HG03175 (cell line): ENCODE measurements around the gene MOGAT1.
"Not testable (repeated sequence)": the region's sequence is repeated elsewhere in the genome, so short reads cannot be mapped to it uniquely, and the experiment has no call there.

Experiments used
- ATAC-seq: cut with Tn5 transposase; IDR thresholded peaks from one replicate; pipeline ENCODE4 v1.9.1; 2021; ENCODE audit warnings: mild to moderate bottlenecking, moderate library complexity; ENCODE audit not compliant: unreplicated experiment

Gene MOGAT1

GRCh38 chr2:222708274-222708710 is 36.8 kb downstream of the MOGAT1 start:
- peak; percentile 46 for ATAC-seq

- peak; percentile 43 for ATAC-seq
Observed at GRCh38 chr2:222709191-222709891, 37.9 kb downstream of the MOGAT1 start.

GRCh38 chr2:222710736-222711135 is 39.3 kb downstream of the MOGAT1 start:
- no peak for ATAC-seq

- ATAC-seq, result peak; percentile 35
Observed at GRCh38 chr2:222711315-222711940, 40.0 kb downstream of the MOGAT1 start.

GRCh38 chr2:222713002-222713401 is 41.5 kb downstream of the MOGAT1 start:
- no peak for ATAC-seq

- no peak for ATAC-seq
Observed at GRCh38 chr2:222714361-222715241, 43.1 kb downstream of the MOGAT1 start.

GRCh38 chr2:222715742-222716141 is 44.3 kb downstream of the MOGAT1 start:
- ATAC-seq, result peak; percentile 37

- ATAC-seq, result not testable (repeated sequence)
Observed at GRCh38 chr2:222719787-222720186, 48.3 kb downstream of the MOGAT1 start.

GRCh38 chr2:222721597-222721996 is 50.1 kb downstream of the MOGAT1 start:
- not testable (repeated sequence) for ATAC-seq

GRCh38 chr2:222722327-222722946 is 51.0 kb downstream of the MOGAT1 start:
- ATAC-seq, result peak; percentile 99

- ATAC-seq, result no peak
Observed at GRCh38 chr2:222724208-222724607, 52.8 kb downstream of the MOGAT1 start.

GRCh38 chr2:222728621-222729020 is 57.2 kb downstream of the MOGAT1 start:
- ATAC-seq, result no peak

GRCh38 chr2:222730366-222730999 is 59.0 kb downstream of the MOGAT1 start:
- peak; percentile 67 for ATAC-seq

GRCh38 chr2:222731201-222731621 is 59.8 kb downstream of the MOGAT1 start:
- ATAC-seq, result no peak

GRCh38 chr2:222732489-222733178 is 61.2 kb downstream of the MOGAT1 start:
- ATAC-seq, result no peak

- ATAC-seq, result no peak
Observed at GRCh38 chr2:222733470-222733845, 62.0 kb downstream of the MOGAT1 start.

GRCh38 chr2:222733846-222734702 is 62.6 kb downstream of the MOGAT1 start:
- ATAC-seq, result no peak

GRCh38 chr2:222734703-222735014 is 63.2 kb downstream of the MOGAT1 start:
- peak; percentile 85 for ATAC-seq

GRCh38 chr2:222736301-222736700 is 64.8 kb downstream of the MOGAT1 start:
- ATAC-seq, result no peak
